A549 (cell line): ENCODE data around the gene SELENOO. TPM values are rescaled to one million over a fixed set of nuclear protein-coding genes. Genes with fewer than 3 reads are reported as not detected.

Experiments used
- ATAC-seq, 2 experiments: fragments of 200-7000 bp in 1 of 2; fragments of >200 bp in 1 of 2; cut with Nextera tagmentation in 1 of 2; cut with Tn5 transposase in 1 of 2; 3 replicates each; pipeline versions ENCODE4 v1.8.0 to v1.9.1; 2018 to 2020; ENCODE audit warnings: mild to moderate bottlenecking in 1 of 2, moderate library complexity in 1 of 2
- CTCF ChIA-PET: fragments of 300-600 bp; sonication (Branson Sonifier 250); formaldehyde crosslinking; extraction: SDS; loops from one replicate; lab custom pipeline; 2021; ENCODE audit warnings: antibody characterized with exemption, inconsistent platforms; lab: Yijun Ruan, JAX
- POLR2A ChIA-PET: fragments of 350-600 bp; formaldehyde crosslinking; extraction: SDS; loops from one replicate; lab custom pipeline; 2021; ENCODE audit warnings: antibody characterized with exemption, inconsistent platforms; lab: Yijun Ruan, JAX
- DNase-seq, 2 experiments: peaks; one replicate each; pipeline versions ENCODE4 v3.0.0 to v3.0.0-alpha.2; 2011 to 2016; ENCODE audit warnings: low read depth in 1 of 2, low spot score in 1 of 2
- FAIRE-seq: peaks from 2 replicates; lab custom pipeline; 2011; peaks lifted over from hg19 to GRCh38; lab: Jason Lieb, UNC
- H3K27ac ChIP-seq, 2 experiments: fragments of >200 bp; sonication (Bioruptor Twin); formaldehyde crosslinking; 3 replicates each; pipeline ENCODE4 v1.5.1; 2016 to 2017
- H3K4me1 ChIP-seq: fragments of >200 bp; sonication (Bioruptor Twin); formaldehyde crosslinking; 3 replicates; pipeline ENCODE4 v1.6.1; 2016
- H3K4me2 ChIP-seq: fragments of >200 bp; sonication (Bioruptor Twin); formaldehyde crosslinking; 3 replicates; pipeline ENCODE4 v1.6.1; 2016
- H3K4me3 ChIP-seq: fragments of >200 bp; sonication (Bioruptor Twin); formaldehyde crosslinking; 3 replicates; pipeline ENCODE4 v1.5.1; 2016
- H3K9me3 ChIP-seq: fragments of >200 bp; sonication (Bioruptor Twin); formaldehyde crosslinking; 3 replicates; pipeline ENCODE4 v1.6.1; 2016
- BHLHE40 ChIP-seq: IDR thresholded peaks from 2 replicates; pipeline ENCODE4 v1.6.1; 2012; ENCODE audit warnings: low read depth, low read length, inconsistent platforms
- CBX8 ChIP-seq: fragments of 200-600 bp; sonication (generic); IDR thresholded peaks from 2 replicates; pipeline ENCODE4 v1.6.1; 2016
- CEBPB ChIP-seq, 2 experiments: fragments of >200 bp in 1 of 2; sonication (Bioruptor Twin) in 1 of 2; formaldehyde crosslinking in 1 of 2; IDR thresholded peaks; 2 replicates each; pipeline ENCODE4 v1.6.1; 2012 to 2016
- EHF ChIP-seq: fragments of 250-450 bp; sonication (Bioruptor Pico); IDR thresholded peaks from 2 replicates; pipeline ENCODE4 v1.5.0; 2020; ENCODE audit warnings: mild to moderate bottlenecking
- ELK1 ChIP-seq: fragments of 150-350 bp; IDR thresholded peaks from 2 replicates; pipeline ENCODE4 v1.6.1; 2014; ENCODE audit warnings: low read depth, mild to moderate bottlenecking, low read length
- FOSB ChIP-seq: fragments of 250-450 bp; sonication (Bioruptor Pico); IDR thresholded peaks from 2 replicates; pipeline ENCODE4 v1.5.0; 2020; ENCODE audit warnings: mild to moderate bottlenecking, moderate library complexity
- FOSL2 ChIP-seq, 2 experiments: fragments of 450-650 bp in 1 of 2; fragments of >200 bp in 1 of 2; sonication (Bioruptor Twin) in 1 of 2; formaldehyde crosslinking; IDR thresholded peaks; 2 replicates each; pipeline versions ENCODE4 v1.5.0 to v1.6.1; 2016 to 2020; ENCODE audit warnings: mild to moderate bottlenecking in 1 of 2, moderate library complexity in 1 of 2
- FOXS1 ChIP-seq: fragments of 250-450 bp; sonication (Bioruptor Pico); IDR thresholded peaks from 2 replicates; pipeline ENCODE4 v1.5.0; 2020; ENCODE audit warnings: mild to moderate bottlenecking, moderate library complexity
- HDAC2 ChIP-seq: fragments of 200-600 bp; sonication (generic); IDR thresholded peaks from 2 replicates; pipeline ENCODE4 v1.6.1; 2016
- HEYL ChIP-seq: fragments of 250-450 bp; sonication (Bioruptor Pico); IDR thresholded peaks from 2 replicates; pipeline ENCODE4 v1.8.0; 2021; ENCODE audit warnings: mild to moderate bottlenecking, moderate library complexity
- HOXA7 ChIP-seq: fragments of 250-450 bp; sonication (Bioruptor Pico); IDR thresholded peaks from 2 replicates; pipeline ENCODE4 v1.5.0; 2020; ENCODE audit warnings: mild to moderate bottlenecking, moderate library complexity
- HOXB13 ChIP-seq: fragments of 250-450 bp; sonication (Bioruptor Pico); IDR thresholded peaks from 2 replicates; pipeline ENCODE4 v1.5.0; 2020; ENCODE audit warnings: low read depth, mild to moderate bottlenecking, moderate library complexity
- HOXB5 ChIP-seq: fragments of 250-450 bp; sonication (Bioruptor Pico); IDR thresholded peaks from 2 replicates; pipeline ENCODE4 v1.5.0; 2020; ENCODE audit warnings: mild to moderate bottlenecking, moderate library complexity
- KDM1A ChIP-seq: fragments of 200-600 bp; sonication (generic); IDR thresholded peaks from 2 replicates; pipeline ENCODE4 v1.6.1; 2016; ENCODE audit warnings: low read depth, mild to moderate bottlenecking
- MAFK ChIP-seq: fragments of 450-650 bp; IDR thresholded peaks from 2 replicates; pipeline ENCODE4 v1.6.1; 2014; ENCODE audit not compliant: partially characterized antibody
- MAX ChIP-seq: IDR thresholded peaks from 2 replicates; pipeline ENCODE4 v1.6.1; 2012
- MAZ ChIP-seq: fragments of 150-350 bp; IDR thresholded peaks from 2 replicates; pipeline ENCODE4 v1.6.1; 2014; ENCODE audit warnings: antibody characterized with exemption, low read depth, low read length, borderline replicate concordance
- NFE2L2 ChIP-seq: fragments of 150-350 bp; conservative IDR thresholded peaks from 2 replicates; pipeline ENCODE4 v1.6.1; 2014; ENCODE audit warnings: low read length
- NPAS2 ChIP-seq: fragments of 250-450 bp; sonication (Bioruptor Pico); IDR thresholded peaks from 2 replicates; pipeline ENCODE4 v1.8.0; 2022; ENCODE audit warnings: mild to moderate bottlenecking, moderate library complexity, borderline replicate concordance
- RARB ChIP-seq: fragments of 250-450 bp; sonication (Bioruptor Pico); IDR thresholded peaks from 2 replicates; pipeline ENCODE4 v1.8.0; 2021; ENCODE audit warnings: mild to moderate bottlenecking, moderate library complexity
- RCOR1 ChIP-seq: fragments of 150-350 bp; IDR thresholded peaks from 2 replicates; pipeline ENCODE4 v1.6.1; 2014; ENCODE audit warnings: antibody characterized with exemption, low read length, low read depth
- RFX5 ChIP-seq: fragments of 450-650 bp; IDR thresholded peaks from 2 replicates; pipeline ENCODE4 v1.7.1; 2014; ENCODE audit warnings: antibody characterized with exemption, mild to moderate bottlenecking, moderate library complexity
- SMC3 ChIP-seq: fragments of >200 bp; sonication (Bioruptor Twin); formaldehyde crosslinking; IDR thresholded peaks from 3 replicates; pipeline ENCODE4 v1.6.1; 2018; ENCODE audit warnings: inconsistent platforms
- SREBF2 ChIP-seq: fragments of 450-650 bp; IDR thresholded peaks from 2 replicates; pipeline ENCODE4 v1.6.1; 2014; ENCODE audit warnings: mild to moderate bottlenecking, moderate library complexity
- TP53 ChIP-seq: fragments of 250-450 bp; sonication (Bioruptor Pico); IDR thresholded peaks from 2 replicates; pipeline ENCODE4 v1.5.0; 2021; ENCODE audit warnings: mild to moderate bottlenecking, moderate library complexity
- USF2 ChIP-seq: fragments of 450-650 bp; IDR thresholded peaks from 2 replicates; pipeline ENCODE4 v1.6.1; 2014; ENCODE audit warnings: antibody characterized with exemption
- ZFP36 ChIP-seq: fragments of 450-650 bp; IDR thresholded peaks from 2 replicates; pipeline ENCODE4 v1.6.1; 2014; ENCODE audit warnings: borderline replicate concordance; ENCODE audit not compliant: partially characterized antibody
- ZNF302 ChIP-seq: fragments of 250-450 bp; sonication (Bioruptor Pico); IDR thresholded peaks from 2 replicates; pipeline ENCODE4 v1.9.0; 2021; ENCODE audit warnings: inconsistent platforms, mild to moderate bottlenecking, moderate library complexity
- WGBS: methylation state at CpG from one replicate; pipeline ENCODE4 v1.1.6; 2017; ENCODE audit errors: missing lambda C conversion rate; 5-methylcytosine and 5-hydroxymethylcytosine counted together
- polyA plus RNA-seq, 4 experiments: library from polyadenylated mRNA; depleted of rRNA in 3 of 4; stranded (reverse); fragments of >200 nt; fragmentation: RNase III in 1 of 4; extraction: RNeasy Plus Mini Kit Qiagen cat#74134 plus additional on column Dnase treatment in 1 of 4; gene quantifications; 2 replicates in 3 of 4; 3 replicates in 1 of 4; pipeline ENCODE4 v1.2.3, GENCODE V29; 2011 to 2017

SELENOO gene
- polyA plus RNA-seq, 2 of the 4 experiments (the other 2 are of a cell fraction) = 7.8 to 14.7 TPM

- TF ChIP-seq RFX5 (no peak), HDAC2 (no peak), SREBF2 (no peak), ZFP36 (no peak), HEYL (CRISPR knock-in tag) (no peak), EHF (no peak), HOXB13 (CRISPR knock-in tag) (no peak), FOSL2 (IDR thresholded peaks at IDR 0.05) (no peak), FOSL2 (CRISPR knock-in tag; IDR thresholded peaks at IDR 0.05) (no peak), KDM1A (no peak), ELK1 (no peak), CBX8 (no peak), NFE2L2 (no peak), MAX (no peak), CEBPB (IDR thresholded peaks at IDR 0.05) (no peak), FOXS1 (no peak), HOXA7 (CRISPR knock-in tag) (no peak)
- POLR2A ChIA-PET = no interaction called here
- CTCF ChIA-PET = interaction anchor here (1.4 to 5.6 kb wide), 3 partner anchors 71 to 229 kb away, joined by 3 to 74 read pairs (median 50); partner anchors contain the start of gene DENND6B
- Histone ChIP-seq H3K4me1 (peaks cover 12% of the 10 kb centered on the region; the same call in 2 of the 3 replicates), H3K9me3 (no peaks in the 10 kb centered on the region), H3K27ac (no peak overlapping the region), H3K4me2 (no peak overlapping the region), H3K4me3 (no peak overlapping the region)
- DNase-seq (no peak), ATAC-seq (no peak), FAIRE-seq (no peak)
- no CpG with 5 or more reads among the region's 8 CpGs for WGBS
These were observed 53.1 kb downstream of the SELENOO start for GRCh38 chr22:50253941-50254340.

GRCh38 chr22:50255099-50255498 lies 54.3 kb downstream of the SELENOO start:
- CTCF ChIA-PET = interaction anchor here (0.7 to 2.4 kb wide), 4 partner anchors 14 to 271 kb away, joined by 4 to 11 read pairs (median 4); partner anchors contain the start of gene SCO2
- WGBS = 90% methylated on average over 8 of the region's 19 CpGs
- POLR2A ChIA-PET = no interaction called here

More at GRCh38 chr22:50255099-50255498, 54.3 kb downstream of the SELENOO start:
- H3K4me3 ChIP-seq = no peak overlapping the region
- TF ChIP-seq MAFK (no peak), RCOR1 (no peak), MAZ (no peak), TP53 (no peak), SREBF2 (no peak), HOXA7 (CRISPR knock-in tag) (no peak), SMC3 (no peak), MAX (no peak), USF2 (no peak), HDAC2 (no peak), FOSB (CRISPR knock-in tag) (no peak), BHLHE40 (no peak), HEYL (CRISPR knock-in tag) (no peak), NPAS2 (CRISPR knock-in tag) (no peak), HOXB5 (no peak), ZNF302 (CRISPR knock-in tag) (no peak), NFE2L2 (no peak), RARB (CRISPR knock-in tag) (no peak)
- ATAC-seq (no peak), DNase-seq (no peak), FAIRE-seq (no peak)
- H3K9me3 ChIP-seq = no peaks in the 10 kb centered on the region
- H3K27ac ChIP-seq = no peak overlapping the region
- H3K4me1 ChIP-seq = peaks cover 15% of the 10 kb centered on the region; the same call in 2 of the 3 replicates
- no peak overlapping the region for H3K4me2 ChIP-seq
